Stimulated activated CD4-positive, alpha-beta T cell treated with anti-CD3 and anti-CD28 coated beads, Interleukin-2, amount 100 ng/mL, for 48 hours (primary cell): ENCODE measurements around the gene NTRK2.
A peak's percentile ranks its signal among the peaks of the same experiment; 100 is the strongest.

Experiments
- DNase-seq, 2 donors: peaks; one replicate each; pipeline ENCODE4 v3.0.0-alpha.2; 2020

The NTRK2 gene

GRCh38 chr9:84686068-84686467, 16.5 kb downstream of the NTRK2 start:
- DNase-seq = no peak

GRCh38 chr9:84688956-84689355, 19.4 kb downstream of the NTRK2 start:
- no peak for DNase-seq

GRCh38 chr9:84691634-84692033, 22.1 kb downstream of the NTRK2 start:
- no peak for DNase-seq

GRCh38 chr9:84694248-84694647, 24.7 kb downstream of the NTRK2 start:
- DNase-seq = no peak

GRCh38 chr9:84697042-84697441, 27.5 kb downstream of the NTRK2 start:
- DNase-seq = no peak

- DNase-seq = peak; percentile 32 to 43
Observed at GRCh38 chr9:84697509-84698114, 28.1 kb downstream of the NTRK2 start.

- DNase-seq = no peak
Observed at GRCh38 chr9:84698323-84698722, 28.8 kb downstream of the NTRK2 start.

- DNase-seq = no peak
Observed at GRCh38 chr9:84699984-84700383, 30.5 kb downstream of the NTRK2 start.

GRCh38 chr9:84701801-84702200, 32.3 kb downstream of the NTRK2 start:
- DNase-seq = no peak

GRCh38 chr9:84702471-84702870, 32.9 kb downstream of the NTRK2 start:
- DNase-seq = no peak

GRCh38 chr9:84703793-84704192, 34.3 kb downstream of the NTRK2 start:
- DNase-seq = no peak

GRCh38 chr9:84705128-84705527, 35.6 kb downstream of the NTRK2 start:
- DNase-seq = no peak

- no peak for DNase-seq
Observed at GRCh38 chr9:84708400-84708799, 38.9 kb downstream of the NTRK2 start.

- no peak for DNase-seq
Observed at GRCh38 chr9:84709056-84709455, 39.5 kb downstream of the NTRK2 start.

- DNase-seq = no peak
Observed at GRCh38 chr9:84710701-84711397, 41.3 kb downstream of the NTRK2 start.

GRCh38 chr9:84711398-84711777, 41.9 kb downstream of the NTRK2 start:
- no peak for DNase-seq

GRCh38 chr9:84711936-84712335, 42.4 kb downstream of the NTRK2 start:
- no peak for DNase-seq

GRCh38 chr9:84716217-84716616, 46.7 kb downstream of the NTRK2 start:
- no peak for DNase-seq

GRCh38 chr9:84718476-84718875, 48.9 kb downstream of the NTRK2 start:
- DNase-seq = no peak

GRCh38 chr9:84722388-84722989, 53.0 kb downstream of the NTRK2 start:
- no peak for DNase-seq

GRCh38 chr9:84723426-84723825, 53.9 kb downstream of the NTRK2 start:
- no peak for DNase-seq

- no peak for DNase-seq
Observed at GRCh38 chr9:84731696-84732095, 62.2 kb downstream of the NTRK2 start.

- no peak for DNase-seq
Observed at GRCh38 chr9:84736081-84736480, 66.6 kb downstream of the NTRK2 start.

GRCh38 chr9:84736536-84736935, 67.0 kb downstream of the NTRK2 start:
- no peak for DNase-seq

GRCh38 chr9:84738353-84738752, 68.8 kb downstream of the NTRK2 start:
- DNase-seq = no peak
